ENCODE results near the gene SKAP1.

GRCh38 chr17:48352630-48353029, 77.4 kb downstream of the SKAP1 start:
- TF ChIP-seq CTCF (IDR thresholded peaks at IDR 0.05; ENCODE audit: insufficient read depth, low read length): no peak
- TF ChIP-seq POLR2AphosphoS5 (IDR thresholded peaks at IDR 0.05; ENCODE audit: low read depth): no peak
- TF ChIP-seq REST (IDR thresholded peaks at IDR 0.05; ENCODE audit: insufficient replicate concordance, low read depth): no peak

All from HL-60 (cell line).